Keratinocyte (primary cell): ENCODE measurements around the gene ADAMTSL1.

Experiments used
- EZH2 ChIP-seq: IDR thresholded peaks from one replicate; pipeline ENCODE4 v1.6.1; 2012; ENCODE audit warnings: inconsistent platforms, mild to moderate bottlenecking, low read length, moderate library complexity
- TF ChIP-seq, protein P1 (sequence below), 3 experiments: IDR thresholded peaks in 1 of 3; conservative IDR thresholded peaks in 1 of 3; optimal IDR thresholded peaks in 1 of 3; 2 replicates in 2 of 3; 3 replicates in 1 of 3; pipeline versions ENCODE3 to v1.5.1; 2011; ENCODE audit warnings: low read length in 3 of 3, mild to moderate bottlenecking in 3 of 3, moderate library complexity in 2 of 3, control low read depth in 1 of 3, inconsistent platforms in 1 of 3; ENCODE audit not compliant: insufficient read depth in 2 of 3; ENCODE audit errors: extremely low read depth in 1 of 3

DNA sequence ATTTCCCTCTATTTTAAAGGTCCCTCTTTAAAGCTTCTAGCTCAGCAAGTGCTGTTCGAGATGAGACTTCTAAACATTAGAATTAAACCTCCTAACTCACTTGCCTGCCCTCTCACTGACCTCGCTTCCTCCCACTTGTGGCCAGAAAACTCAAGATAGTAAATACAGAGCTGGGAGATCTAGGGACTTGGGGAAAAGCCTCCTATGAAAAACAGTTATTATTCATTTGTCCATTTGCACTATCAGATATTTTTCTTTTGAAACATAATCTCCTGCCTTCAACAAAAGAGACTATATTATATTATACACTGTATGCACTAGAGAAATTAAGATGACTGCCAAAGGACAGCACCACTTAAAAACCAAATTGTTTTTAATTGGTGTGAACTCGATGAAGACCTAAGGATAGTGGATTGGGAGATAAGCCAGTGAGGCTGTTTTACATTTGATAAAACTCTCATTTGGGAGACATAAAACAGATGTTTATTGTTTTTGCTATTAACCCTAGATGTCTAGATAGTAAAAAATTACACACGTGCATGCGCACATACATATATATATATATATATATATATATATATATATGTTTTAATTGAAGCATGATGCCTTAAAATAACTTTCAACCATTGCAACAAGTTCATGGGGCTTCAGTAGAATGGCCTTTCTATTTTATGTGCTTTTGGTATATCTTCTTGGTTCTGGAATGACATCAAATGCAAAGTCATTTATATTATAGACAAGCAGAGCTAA is 229.4 kb downstream of the ADAMTSL1 start:
- TF ChIP-seq EZH2 = no peak
- TF ChIP-seq, protein P1, sequence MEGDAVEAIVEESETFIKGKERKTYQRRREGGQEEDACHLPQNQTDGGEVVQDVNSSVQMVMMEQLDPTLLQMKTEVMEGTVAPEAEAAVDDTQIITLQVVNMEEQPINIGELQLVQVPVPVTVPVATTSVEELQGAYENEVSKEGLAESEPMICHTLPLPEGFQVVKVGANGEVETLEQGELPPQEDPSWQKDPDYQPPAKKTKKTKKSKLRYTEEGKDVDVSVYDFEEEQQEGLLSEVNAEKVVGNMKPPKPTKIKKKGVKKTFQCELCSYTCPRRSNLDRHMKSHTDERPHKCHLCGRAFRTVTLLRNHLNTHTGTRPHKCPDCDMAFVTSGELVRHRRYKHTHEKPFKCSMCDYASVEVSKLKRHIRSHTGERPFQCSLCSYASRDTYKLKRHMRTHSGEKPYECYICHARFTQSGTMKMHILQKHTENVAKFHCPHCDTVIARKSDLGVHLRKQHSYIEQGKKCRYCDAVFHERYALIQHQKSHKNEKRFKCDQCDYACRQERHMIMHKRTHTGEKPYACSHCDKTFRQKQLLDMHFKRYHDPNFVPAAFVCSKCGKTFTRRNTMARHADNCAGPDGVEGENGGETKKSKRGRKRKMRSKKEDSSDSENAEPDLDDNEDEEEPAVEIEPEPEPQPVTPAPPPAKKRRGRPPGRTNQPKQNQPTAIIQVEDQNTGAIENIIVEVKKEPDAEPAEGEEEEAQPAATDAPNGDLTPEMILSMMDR (optimal IDR thresholded peaks at IDR 0.05 in 1 of 3, IDR thresholded peaks at IDR 0.05 in 1 of 3, conservative IDR thresholded peaks at IDR 0.05 in 1 of 3; ENCODE audit: extremely low read depth in 1 of 3, insufficient read depth in 2 of 3, low read length in 3 of 3) = no peak
